HAP-1 (cell line): ENCODE measurements around the gene ZBTB7C.

ENCODE experiments used
- DNase-seq, 2 experiments: peaks; one replicate each; pipeline ENCODE4 v3.0.0-alpha.2; 2016 to 2020; ENCODE audit warnings: low spot score in 2 of 2
- H3K27me3 ChIP-seq: fragments of 250-450 bp; sonication (Bioruptor Pico); 2 replicates; pipeline ENCODE4 v1.5.1; 2020; ENCODE audit warnings: low read depth, mild to moderate bottlenecking, moderate library complexity
- H3K36me3 ChIP-seq: fragments of 250-450 bp; sonication (Bioruptor Pico); replicated peaks from 2 replicates; pipeline ENCODE4 v1.5.1; 2020; ENCODE audit warnings: mild to moderate bottlenecking
- H3K4me1 ChIP-seq: fragments of 250-450 bp; sonication (Bioruptor Pico); 2 replicates; pipeline ENCODE4 v1.5.1; 2020; ENCODE audit warnings: mild to moderate bottlenecking
- H3K4me3 ChIP-seq: fragments of 250-450 bp; sonication (Bioruptor Pico); 2 replicates; pipeline ENCODE4 v1.5.1; 2020; ENCODE audit warnings: mild to moderate bottlenecking, moderate library complexity
- H3K9me3 ChIP-seq: fragments of 250-450 bp; sonication (Bioruptor Pico); 2 replicates; pipeline ENCODE4 v1.5.1; 2020; ENCODE audit warnings: mild to moderate bottlenecking, moderate library complexity
- in situ Hi-C: fragments of 300-500 bp; cut with MboI; formaldehyde crosslinking; loops from 3 replicates; pipeline ENCODE4 v1.14.3; 2020; ENCODE audit warnings: low sequenced_read_pairs, inconsistent platforms, mixed read lengths

The ZBTB7C gene

GRCh38 chr18:48119204-48119603, 290.0 kb downstream of the ZBTB7C start:
- Histone ChIP-seq H3K36me3 (no peaks in the 10 kb centered on the region), H3K9me3 (no peaks in the 10 kb centered on the region), H3K4me1 (no peaks in the 10 kb centered on the region), H3K4me3 (no peak overlapping the region), H3K27me3 (peaks cover 4% of the 10 kb centered on the region)
- no peak for DNase-seq
- in situ Hi-C loops, result no loop called here

GRCh38 chr18:48116873-48117630, 292.1 kb downstream of the ZBTB7C start:
- peaks cover 4% of the 10 kb centered on the region for H3K27me3 ChIP-seq
- H3K9me3 ChIP-seq, result no peaks in the 10 kb centered on the region
- no peak for DNase-seq
- no peaks in the 10 kb centered on the region for H3K4me1 ChIP-seq
- no peaks in the 10 kb centered on the region for H3K36me3 ChIP-seq
- H3K4me3 ChIP-seq, result no peak overlapping the region
- in situ Hi-C loops, result no loop called here

- Histone ChIP-seq H3K9me3 (no peaks in the 10 kb centered on the region), H3K36me3 (no peaks in the 10 kb centered on the region), H3K4me3 (no peak overlapping the region), H3K4me1 (no peaks in the 10 kb centered on the region), H3K27me3 (peaks cover 4% of the 10 kb centered on the region)
- DNase-seq, result no peak
- in situ Hi-C loops, result no loop called here
Measured at GRCh38 chr18:48116017-48116416, 293.2 kb downstream of the ZBTB7C start.

GRCh38 chr18:48113691-48114090, 295.5 kb downstream of the ZBTB7C start:
- no peaks in the 10 kb centered on the region for H3K9me3 ChIP-seq
- in situ Hi-C loops, result no loop called here
- H3K36me3 ChIP-seq, result no peaks in the 10 kb centered on the region
- no peaks in the 10 kb centered on the region for H3K4me1 ChIP-seq
- DNase-seq, result no peak
- no peak overlapping the region for H3K4me3 ChIP-seq
- peaks cover 7% of the 10 kb centered on the region for H3K27me3 ChIP-seq

GRCh38 chr18:48111587-48111986, 297.6 kb downstream of the ZBTB7C start:
- H3K9me3 ChIP-seq, result no peaks in the 10 kb centered on the region
- H3K27me3 ChIP-seq, result peaks cover 7% of the 10 kb centered on the region; the same call in 1 of the 2 replicates
- no peaks in the 10 kb centered on the region for H3K36me3 ChIP-seq
- in situ Hi-C loops, result no loop called here
- no peaks in the 10 kb centered on the region for H3K4me1 ChIP-seq
- DNase-seq, result no peak
- no peak overlapping the region for H3K4me3 ChIP-seq

- Histone ChIP-seq H3K4me3 (no peak overlapping the region), H3K36me3 (no peaks in the 10 kb centered on the region), H3K9me3 (no peaks in the 10 kb centered on the region), H3K4me1 (no peaks in the 10 kb centered on the region), H3K27me3 (peaks cover 10% of the 10 kb centered on the region; the same call in 1 of the 2 replicates)
- DNase-seq, result no peak
- in situ Hi-C loops, result no loop called here
Measured at GRCh38 chr18:48110797-48111196, 298.4 kb downstream of the ZBTB7C start.

- Histone ChIP-seq H3K36me3 (no peaks in the 10 kb centered on the region), H3K4me1 (no peaks in the 10 kb centered on the region), H3K27me3 (peaks cover 17% of the 10 kb centered on the region; the same call in 1 of the 2 replicates), H3K9me3 (no peaks in the 10 kb centered on the region), H3K4me3 (no peak overlapping the region)
- DNase-seq, result no peak
- in situ Hi-C loops, result no loop called here
Measured at GRCh38 chr18:48109961-48110493, 299.2 kb downstream of the ZBTB7C start.

GRCh38 chr18:48108136-48108535, 301.0 kb downstream of the ZBTB7C start:
- H3K9me3 ChIP-seq, result no peaks in the 10 kb centered on the region
- H3K36me3 ChIP-seq, result no peaks in the 10 kb centered on the region
- peaks cover 27% of the 10 kb centered on the region for H3K27me3 ChIP-seq
- no peak for DNase-seq
- H3K4me1 ChIP-seq, result no peaks in the 10 kb centered on the region
- no peak overlapping the region for H3K4me3 ChIP-seq
- in situ Hi-C loops, result no loop called here

GRCh38 chr18:48106976-48107781, 302.0 kb downstream of the ZBTB7C start:
- Histone ChIP-seq H3K27me3 (peaks cover 29% of the 10 kb centered on the region), H3K4me1 (no peaks in the 10 kb centered on the region), H3K4me3 (no peak overlapping the region), H3K9me3 (no peaks in the 10 kb centered on the region), H3K36me3 (no peaks in the 10 kb centered on the region)
- no peak for DNase-seq
- in situ Hi-C loops, result no loop called here

GRCh38 chr18:48106498-48106897, 302.7 kb downstream of the ZBTB7C start:
- H3K4me3 ChIP-seq, result no peak overlapping the region
- H3K27me3 ChIP-seq, result peaks cover 36% of the 10 kb centered on the region
- DNase-seq, result no peak
- H3K4me1 ChIP-seq, result no peaks in the 10 kb centered on the region
- no peaks in the 10 kb centered on the region for H3K36me3 ChIP-seq
- in situ Hi-C loops, result no loop called here
- H3K9me3 ChIP-seq, result no peaks in the 10 kb centered on the region

- H3K36me3 ChIP-seq, result no peaks in the 10 kb centered on the region
- H3K4me1 ChIP-seq, result no peaks in the 10 kb centered on the region
- H3K27me3 ChIP-seq, result peaks cover 44% of the 10 kb centered on the region
- H3K9me3 ChIP-seq, result no peaks in the 10 kb centered on the region
- in situ Hi-C loops, result no loop called here
- H3K4me3 ChIP-seq, result no peak overlapping the region
- DNase-seq, result no peak
Measured at GRCh38 chr18:48105317-48105716, 303.9 kb downstream of the ZBTB7C start.

GRCh38 chr18:48104705-48105104, 304.5 kb downstream of the ZBTB7C start:
- Histone ChIP-seq H3K4me3 (no peak overlapping the region), H3K27me3 (peaks cover 45% of the 10 kb centered on the region), H3K4me1 (no peaks in the 10 kb centered on the region), H3K9me3 (no peaks in the 10 kb centered on the region), H3K36me3 (no peaks in the 10 kb centered on the region)
- DNase-seq, result no peak
- in situ Hi-C loops, result no loop called here

- peaks cover 39% of the 10 kb centered on the region for H3K27me3 ChIP-seq
- no peak overlapping the region for H3K4me3 ChIP-seq
- DNase-seq, result no peak
- no peaks in the 10 kb centered on the region for H3K9me3 ChIP-seq
- H3K36me3 ChIP-seq, result no peaks in the 10 kb centered on the region
- no peaks in the 10 kb centered on the region for H3K4me1 ChIP-seq
- in situ Hi-C loops, result no loop called here
Measured at GRCh38 chr18:48100651-48101165, 308.5 kb downstream of the ZBTB7C start.

GRCh38 chr18:48100165-48100575, 309.0 kb downstream of the ZBTB7C start:
- no peak for DNase-seq
- Histone ChIP-seq H3K4me1 (no peaks in the 10 kb centered on the region), H3K4me3 (no peak overlapping the region), H3K27me3 (peaks cover 34% of the 10 kb centered on the region), H3K36me3 (no peaks in the 10 kb centered on the region), H3K9me3 (no peaks in the 10 kb centered on the region)
- in situ Hi-C loops, result no loop called here
